ENCODE measurements around the gene COL21A1.

The COL21A1 gene

GRCh38 chr6:56187686-56188085 lies 59.7 kb downstream of the COL21A1 start:
- no peak for DNase-seq (ENCODE audit: low spot score)

- DNase-seq (ENCODE audit: low spot score), result no peak
Observed at GRCh38 chr6:56176741-56177140, 70.6 kb downstream of the COL21A1 start.

- DNase-seq (ENCODE audit: low spot score), result no peak
Observed at GRCh38 chr6:56173228-56173627, 74.2 kb downstream of the COL21A1 start.

GRCh38 chr6:56172144-56172543 lies 75.2 kb downstream of the COL21A1 start:
- DNase-seq (ENCODE audit: low spot score), result no peak

- DNase-seq (ENCODE audit: low spot score), result no peak
Observed at GRCh38 chr6:56169366-56169765, 78.0 kb downstream of the COL21A1 start.

GRCh38 chr6:56168596-56168995 lies 78.8 kb downstream of the COL21A1 start:
- DNase-seq (ENCODE audit: low spot score), result no peak

GRCh38 chr6:56162081-56162480 lies 85.3 kb downstream of the COL21A1 start:
- no peak for DNase-seq (ENCODE audit: low spot score)

GRCh38 chr6:56160489-56160888 lies 86.9 kb downstream of the COL21A1 start:
- no peak for DNase-seq (ENCODE audit: low spot score)

GRCh38 chr6:56158571-56158970 lies 88.8 kb downstream of the COL21A1 start:
- no peak for DNase-seq (ENCODE audit: low spot score)

GRCh38 chr6:56156643-56157042 lies 90.7 kb downstream of the COL21A1 start:
- no peak for DNase-seq (ENCODE audit: low spot score)

GRCh38 chr6:56155634-56156141 lies 91.7 kb downstream of the COL21A1 start:
- no peak for DNase-seq (ENCODE audit: low spot score)

- no peak for DNase-seq (ENCODE audit: low spot score)
Observed at GRCh38 chr6:56154076-56154475, 93.3 kb downstream of the COL21A1 start.

GRCh38 chr6:56152611-56153010 lies 94.8 kb downstream of the COL21A1 start:
- no peak for DNase-seq (ENCODE audit: low spot score)

GRCh38 chr6:56151609-56152224 lies 95.7 kb downstream of the COL21A1 start:
- DNase-seq (ENCODE audit: low spot score), result no peak

- no peak for DNase-seq (ENCODE audit: low spot score)
Observed at GRCh38 chr6:56148488-56149186, 98.7 kb downstream of the COL21A1 start.

- DNase-seq (ENCODE audit: low spot score), result no peak
Observed at GRCh38 chr6:56147766-56148165, 99.6 kb downstream of the COL21A1 start.

GRCh38 chr6:56146086-56146485 lies 101.3 kb downstream of the COL21A1 start:
- DNase-seq (ENCODE audit: low spot score), result no peak

GRCh38 chr6:56145616-56146015 lies 101.8 kb downstream of the COL21A1 start:
- DNase-seq (ENCODE audit: low spot score), result no peak

- peak; percentile 77 for DNase-seq (ENCODE audit: low spot score)
Observed at GRCh38 chr6:56144538-56145324, 102.6 kb downstream of the COL21A1 start.

GRCh38 chr6:56143796-56144195 lies 103.6 kb downstream of the COL21A1 start:
- DNase-seq (ENCODE audit: low spot score), result no peak

GRCh38 chr6:56140090-56140489 lies 107.3 kb downstream of the COL21A1 start:
- no peak for DNase-seq (ENCODE audit: low spot score)

- DNase-seq (ENCODE audit: low spot score), result no peak
Observed at GRCh38 chr6:56115715-56116114, 131.7 kb downstream of the COL21A1 start.

GRCh38 chr6:56109149-56109548 lies 138.2 kb downstream of the COL21A1 start:
- no peak for DNase-seq (ENCODE audit: low spot score)
